Right hindlimb (tissue), 1 donor: Measurements from ENCODE around the gene CTSA.

Experiments
- DNase-seq: peaks from one replicate; pipeline ENCODE4 v3.0.0-alpha.2; 2018

Gene CTSA

DNA sequence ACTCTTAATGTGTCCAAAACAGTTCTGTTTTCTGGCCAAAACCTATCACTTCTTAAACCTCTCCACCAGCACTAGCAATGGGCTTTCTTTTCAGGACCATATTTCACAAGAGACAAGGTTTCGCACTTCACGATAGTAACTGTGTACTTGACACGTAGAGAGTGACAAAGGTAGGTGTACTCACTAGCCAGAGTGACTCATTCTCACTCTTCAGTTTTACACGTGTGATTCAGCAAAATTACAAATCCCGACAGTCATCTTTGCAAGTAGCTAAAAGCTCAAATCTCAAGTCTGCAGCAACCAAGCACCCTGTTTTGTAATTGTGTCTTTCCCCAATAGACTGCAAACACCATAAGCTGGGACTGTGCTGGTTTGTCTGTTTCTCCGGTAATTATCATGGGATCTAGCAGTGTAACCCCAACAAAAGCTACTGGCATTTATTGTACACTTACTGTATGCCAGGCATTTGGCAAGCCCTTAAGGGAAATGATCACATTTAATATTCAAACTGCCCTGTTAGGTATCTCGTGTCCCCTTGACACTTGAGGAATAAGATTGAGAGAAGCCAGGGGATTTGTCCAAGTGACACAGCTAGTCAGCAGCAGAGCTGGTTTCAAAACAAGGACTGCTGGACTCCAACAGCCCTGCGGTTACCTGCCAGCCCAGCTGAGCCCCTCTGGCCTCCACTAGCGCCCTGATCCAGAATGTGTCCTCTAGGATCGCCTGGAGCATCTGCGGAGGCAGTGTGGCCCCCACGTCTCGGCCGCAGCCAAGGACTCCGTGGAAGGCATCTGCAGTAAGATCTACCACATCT lies 53.2 kb downstream of the CTSA start:
- no peak for DNase-seq

DNA sequence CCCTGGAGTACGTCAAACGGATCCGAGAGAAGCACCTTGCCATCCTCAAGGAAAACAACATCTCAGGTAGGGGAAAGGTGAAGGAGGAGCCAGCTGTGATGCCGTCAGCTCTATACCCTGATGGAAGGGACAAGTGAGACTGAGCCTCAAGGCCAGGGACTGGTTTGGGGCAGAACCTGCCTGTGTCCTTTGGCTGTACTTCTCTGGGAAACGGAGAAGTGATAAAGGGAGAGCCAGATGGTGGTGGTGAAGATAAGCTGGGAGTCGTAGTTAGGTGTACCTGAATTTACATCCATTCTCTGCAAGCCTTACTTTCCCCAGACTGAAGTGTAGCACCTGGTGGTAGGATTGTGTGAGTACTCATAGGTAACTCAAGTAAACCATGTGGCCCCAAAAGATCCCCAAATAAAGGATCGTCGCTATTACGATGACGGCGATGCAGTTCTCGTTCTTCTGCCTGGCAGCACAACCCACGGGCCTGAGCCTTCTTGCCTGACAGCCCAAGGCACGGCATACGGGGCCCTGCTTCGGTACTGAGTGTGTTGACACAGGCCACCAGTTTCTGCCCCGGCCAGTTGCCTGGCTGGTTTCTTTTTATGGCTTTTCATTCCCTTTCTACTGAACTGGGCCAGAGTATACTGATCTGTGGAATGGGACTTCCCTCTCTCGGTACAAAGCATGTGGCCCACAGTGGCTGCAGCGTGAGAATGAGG lies 54.0 kb downstream of the CTSA start:
- no peak for DNase-seq

DNA sequence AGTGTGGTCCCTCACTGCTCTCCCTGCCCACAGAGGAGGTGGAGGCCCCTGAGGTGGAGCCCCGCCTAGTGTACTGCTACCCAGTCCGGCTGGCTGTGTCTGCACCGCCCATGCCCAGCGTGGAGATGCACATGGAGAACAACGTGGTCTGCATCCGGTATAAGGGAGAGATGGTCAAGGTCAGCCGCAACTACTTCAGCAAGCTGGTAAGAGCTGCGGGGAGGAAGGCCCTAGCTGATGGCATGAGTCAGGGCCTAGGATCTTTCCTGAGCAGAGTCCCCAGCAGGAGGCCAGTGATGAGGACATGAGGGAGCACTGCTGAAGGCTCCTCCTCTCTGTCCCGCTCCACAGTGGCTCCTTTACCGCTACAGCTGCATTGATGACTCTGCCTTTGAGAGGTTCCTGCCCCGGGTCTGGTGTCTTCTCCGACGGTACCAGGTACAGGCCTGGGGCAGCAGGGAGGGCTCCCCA lies 54.6 kb downstream of the CTSA start:
- DNase-seq, result no peak

DNA sequence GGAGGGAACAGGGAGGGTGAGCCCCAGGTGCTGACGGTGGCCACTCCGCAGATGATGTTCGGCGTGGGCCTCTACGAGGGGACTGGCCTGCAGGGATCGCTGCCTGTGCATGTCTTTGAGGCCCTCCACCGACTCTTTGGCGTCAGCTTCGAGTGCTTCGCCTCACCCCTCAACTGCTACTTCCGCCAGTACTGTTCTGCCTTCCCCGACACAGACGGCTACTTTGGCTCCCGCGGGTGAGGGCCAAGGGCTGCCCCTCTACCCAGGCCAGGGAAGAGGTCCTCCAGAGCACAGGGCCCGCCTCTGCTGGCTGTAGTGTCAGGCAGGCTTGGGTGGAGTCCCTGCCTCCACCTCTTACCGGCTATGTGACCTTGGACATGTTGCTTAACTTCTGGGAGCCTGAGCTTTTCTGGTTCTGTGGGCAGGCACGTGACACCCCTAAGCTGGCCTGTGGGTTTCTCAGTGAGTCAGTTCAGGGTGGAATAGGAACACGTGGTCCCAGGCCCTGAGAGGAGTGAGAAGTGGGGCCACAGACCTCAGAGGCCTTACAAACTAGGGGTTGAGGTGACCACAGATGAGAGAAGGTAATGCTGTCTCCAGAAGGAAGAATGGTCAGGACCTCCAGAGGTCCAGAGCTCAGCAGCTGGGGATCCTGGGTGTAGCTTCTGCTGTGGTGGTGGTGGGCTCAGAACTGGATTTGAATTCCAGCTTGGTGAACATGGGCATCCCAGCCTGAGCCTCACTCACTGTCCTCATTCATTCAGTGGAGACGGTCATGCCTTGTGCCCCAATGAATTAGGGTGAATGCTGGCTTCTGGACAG lies 55.2 kb downstream of the CTSA start:
- no peak for DNase-seq

DNA sequence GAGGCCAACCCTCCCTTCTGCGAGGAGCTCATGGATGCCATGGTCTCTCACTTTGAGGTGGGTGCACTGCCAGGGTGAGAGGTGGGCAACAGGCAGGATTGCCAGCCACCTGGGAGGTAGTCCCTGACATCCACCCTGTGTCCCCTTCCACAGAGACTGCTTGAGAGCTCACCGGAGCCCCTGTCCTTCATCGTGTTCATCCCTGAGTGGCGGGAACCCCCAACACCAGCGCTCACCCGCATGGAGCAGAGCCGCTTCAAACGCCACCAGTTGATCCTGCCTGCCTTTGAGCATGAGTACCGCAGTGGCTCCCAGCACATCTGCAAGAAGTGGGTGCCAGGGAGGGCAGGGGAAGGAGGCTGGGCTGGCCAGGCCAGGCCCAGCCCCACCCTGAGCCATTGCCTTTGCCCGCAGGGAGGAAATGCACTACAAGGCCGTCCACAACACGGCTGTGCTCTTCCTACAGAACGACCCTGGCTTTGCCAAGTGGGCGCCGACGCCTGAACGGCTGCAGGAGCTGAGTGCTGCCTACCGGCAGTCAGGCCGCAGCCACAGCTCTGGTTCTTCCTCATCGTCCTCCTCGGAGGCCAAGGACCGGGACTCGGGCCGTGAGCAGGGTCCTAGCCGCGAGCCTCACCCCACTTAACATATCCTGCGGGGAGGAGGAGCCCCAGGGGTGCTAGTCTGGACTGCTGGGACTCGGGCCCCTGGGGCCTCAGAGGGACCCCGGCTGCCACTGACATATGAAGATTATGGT lies 56.2 kb downstream of the CTSA start:
- DNase-seq, result no peak

DNA sequence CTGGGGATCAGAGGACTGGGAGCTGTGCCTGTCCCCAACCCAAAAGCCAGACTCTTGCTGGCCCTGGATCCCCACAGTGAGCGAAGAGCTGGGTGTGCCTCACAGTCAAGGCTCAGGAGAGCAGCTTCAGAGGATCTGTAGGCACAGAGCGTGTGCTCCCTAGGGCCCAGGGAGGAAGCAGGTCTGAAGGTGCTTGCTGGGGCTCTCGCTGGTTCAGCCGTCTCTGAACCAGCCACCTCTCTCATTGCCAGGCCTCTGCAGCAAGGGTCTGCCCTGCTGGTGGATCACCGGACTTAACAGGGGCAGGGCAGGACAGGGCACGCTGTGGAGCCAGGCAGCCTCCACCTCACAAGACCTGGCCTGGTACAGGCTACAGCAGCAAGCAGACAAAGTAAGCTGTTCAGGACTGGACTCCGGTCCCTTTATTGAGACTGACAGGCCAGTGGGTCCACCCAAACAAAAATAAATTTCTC lies 57.2 kb downstream of the CTSA start:
- DNase-seq, result no peak
